Naive thymus-derived CD8-positive, alpha-beta T cell (primary cell): Measurements from ENCODE around the gene SNX22. TPM values are rescaled to one million over a fixed set of nuclear protein-coding genes. Genes with fewer than 3 reads are reported as not detected.

Experiments
- ATAC-seq, 2 donors: fragments of 150-1000 bp; cut with Tn5 transposase in 1 of 2; sonication (Bioruptor Pico), chemical (Tn5 transposase) in 1 of 2; 1 replicate in 1 of 2; 2 replicates in 1 of 2; pipeline ENCODE4 v1.10.0; 2021; ENCODE audit warnings: mild to moderate bottlenecking in 2 of 2, moderate library complexity in 2 of 2
- POLR2A ChIA-PET: fragments of 350-600 bp; sonication (Branson Sonifier 250); formaldehyde crosslinking; loops from one replicate; lab custom pipeline; 2021; ENCODE audit warnings: antibody characterized with exemption; lab: Charles Lee
- DNase-seq, 10 donors: peaks; one replicate each; pipeline versions ENCODE4 v3.0.0 to v3.0.0-alpha.2; 2020 to 2022
- H3K27ac Mint-ChIP-seq, 10 donors: one replicate each; pipeline ENCODE4 v1.8.0; 2020 to 2022; ENCODE audit warnings: mild to moderate bottlenecking in 10 of 10, mixed read lengths in 10 of 10, moderate library complexity in 4 of 10, inconsistent platforms in 1 of 10
- H3K27me3 Mint-ChIP-seq, 5 donors: one replicate each; pipeline ENCODE4 v1.8.0; 2021 to 2022; ENCODE audit warnings: mixed read lengths in 5 of 5
- H3K36me3 Mint-ChIP-seq, 3 donors: one replicate each; pipeline ENCODE4 v1.8.0; 2020 to 2022; ENCODE audit warnings: mixed read lengths in 3 of 3, mild to moderate bottlenecking in 2 of 3, inconsistent platforms in 1 of 3
- H3K4me1 Mint-ChIP-seq, 4 donors: one replicate each; pipeline ENCODE4 v1.8.0; 2021 to 2022; ENCODE audit warnings: mixed read lengths in 4 of 4
- H3K4me3 Mint-ChIP-seq, 10 donors: one replicate each; pipeline ENCODE4 v1.8.0; 2020 to 2022; ENCODE audit warnings: mild to moderate bottlenecking in 10 of 10, mixed read lengths in 10 of 10, moderate library complexity in 6 of 10, inconsistent platforms in 1 of 10
- H3K9me3 Mint-ChIP-seq, 9 donors: one replicate each; pipeline ENCODE4 v1.8.0; 2020 to 2022; ENCODE audit warnings: mixed read lengths in 9 of 9, mild to moderate bottlenecking in 3 of 9, inconsistent platforms in 1 of 9, moderate library complexity in 1 of 9
- polyA plus RNA-seq, 3 donors: library from polyadenylated mRNA; unstranded; fragments of 300-500 nt; fragmentation: Illumina TruSeq; gene quantifications; one replicate each; pipeline ENCODE4 v1.2.3, GENCODE V29; 2021
- total RNA-seq, 8 experiments: library from RNA in 2 of 8; stranded (reverse) in 2 of 8; gene quantifications; one replicate each; pipeline ENCODE4 v1.2.3 and lab custom pipeline; 2021 to 2026

SNX22 gene
- total and polyA plus RNA-seq, 5 experiments from 2014 or later: 0.64 to 4.4 (median 0.99) TPM

- H3K4me1 Mint-ChIP-seq: no peaks in the 10 kb centered on the region
- H3K36me3 Mint-ChIP-seq: peaks cover 10 to 49% (median 19%) of the 10 kb centered on the region in 3 donors
- H3K4me3 Mint-ChIP-seq: no peak overlapping the region
- no peak overlapping the region for H3K27ac Mint-ChIP-seq
- no peak for DNase-seq
- ATAC-seq: no peak
- H3K27me3 Mint-ChIP-seq: no peaks in the 10 kb centered on the region
- no peaks in the 10 kb centered on the region for H3K9me3 Mint-ChIP-seq
- POLR2A ChIA-PET: interaction anchor here (0.5 kb wide), 1 partner anchor 232 kb away, joined by 3 read pairs; no protein-coding TSS in a partner anchor
These were observed 36.1 kb downstream of the SNX22 start for GRCh38 chr15:64187396-64188191.

- no peaks in the 10 kb centered on the region for H3K9me3 Mint-ChIP-seq
- no peaks in the 10 kb centered on the region for H3K27me3 Mint-ChIP-seq
- no peak for ATAC-seq
- no peaks in the 10 kb centered on the region for H3K4me1 Mint-ChIP-seq
- DNase-seq: no peak
- H3K36me3 Mint-ChIP-seq: peaks cover 4 to 62% (median 14%) of the 10 kb centered on the region in 3 donors
- POLR2A ChIA-PET: no interaction called here
- H3K27ac Mint-ChIP-seq: no peak overlapping the region
- no peak overlapping the region for H3K4me3 Mint-ChIP-seq
These were observed 40.7 kb downstream of the SNX22 start for GRCh38 chr15:64191971-64192830.

- Mint-ChIP-seq H3K4me3 (no peak overlapping the region), H3K36me3 (peaks cover 4 to 62% (median 12%) of the 10 kb centered on the region in 3 donors), H3K27ac (no peak overlapping the region), H3K27me3 (no peaks in the 10 kb centered on the region), H3K9me3 (no peaks in the 10 kb centered on the region), H3K4me1 (no peaks in the 10 kb centered on the region)
- no peak for DNase-seq
- ATAC-seq: no peak
- POLR2A ChIA-PET: interaction anchor here (0.7 kb wide), 1 partner anchor 172 kb away, joined by 4 read pairs; no protein-coding TSS in a partner anchor
These were observed 42.4 kb downstream of the SNX22 start for GRCh38 chr15:64193971-64194370.

- DNase-seq: no peak
- no peak for ATAC-seq
- Mint-ChIP-seq H3K27me3 (no peaks in the 10 kb centered on the region), H3K27ac (no peak overlapping the region), H3K4me3 (no peak overlapping the region), H3K9me3 (no peaks in the 10 kb centered on the region), H3K4me1 (no peaks in the 10 kb centered on the region), H3K36me3 (peaks cover 0 to 77% (median 16%) of the 10 kb centered on the region in 3 donors)
- POLR2A ChIA-PET: interaction anchor here (0.6 kb wide), 2 partner anchors 27 to 1390 kb away, joined by 3 read pairs; no protein-coding TSS in a partner anchor
These were observed 45.9 kb downstream of the SNX22 start for GRCh38 chr15:64197425-64197824.

GRCh38 chr15:64205202-64205601 is 53.7 kb downstream of the SNX22 start:
- DNase-seq: no peak
- Mint-ChIP-seq H3K4me1 (peaks cover 0 to 2% (median 0%) of the 10 kb centered on the region in 4 donors), H3K27ac (peak overlapping the region in 1 of 10 donors; percentile 47), H3K36me3 (peaks cover 0 to 61% (median 22%) of the 10 kb centered on the region in 3 donors), H3K27me3 (no peaks in the 10 kb centered on the region), H3K9me3 (no peaks in the 10 kb centered on the region), H3K4me3 (no peak overlapping the region)
- POLR2A ChIA-PET: interaction anchor here (0.5 kb wide), 1 partner anchor 780 kb away, joined by 4 read pairs; no protein-coding TSS in a partner anchor
- no peak for ATAC-seq

Other genes with a start within 250 kb of the SNX22 start
- gene DAPK2, start 105.2 kb upstream of the SNX22 start, total RNA-seq: 1 to 10 TPM; 1.3 to 1.6 TPM
- gene DAPK2, start 105.2 kb upstream of the SNX22 start, polyA plus RNA-seq: 1 to 10 TPM in 2 of 3 donors, under 1 TPM in 1; 0.41 to 4.0 (median 1.1) TPM
- gene CIAO2A, start 57.9 kb upstream of the SNX22 start, total RNA-seq: 10 to 100 TPM; 27.5 to 31.8 TPM
- 10 to 100 TPM; 54.8 to 84.8 (median 64.9) TPM for gene CIAO2A, start 57.9 kb upstream of the SNX22 start, polyA plus RNA-seq
- 100 to 1,000 TPM; 133 to 143 TPM for gene SNX1, start 55.7 kb upstream of the SNX22 start, total RNA-seq
- 10 to 100 TPM; 42.7 to 72.6 (median 54.8) TPM for gene SNX1, start 55.7 kb upstream of the SNX22 start, polyA plus RNA-seq
- gene PPIB, start 11.3 kb downstream of the SNX22 start, total RNA-seq: 100 to 1,000 TPM; 154 to 155 TPM
- gene PPIB, start 11.3 kb downstream of the SNX22 start, polyA plus RNA-seq: 100 to 1,000 TPM; 431 to 581 (median 521) TPM
- 10 to 100 TPM; 24.9 to 25.4 TPM for gene CSNK1G1, start 204.4 kb downstream of the SNX22 start, total RNA-seq
- 10 to 100 TPM; 14.8 to 16.6 (median 16.4) TPM for gene CSNK1G1, start 204.4 kb downstream of the SNX22 start, polyA plus RNA-seq
- gene PCLAF, start 229.7 kb downstream of the SNX22 start, total RNA-seq: 1 to 10 TPM; 1.5 TPM
- under 1 TPM in 2 of 3 donors, not detected in 1; 0.16 to 0.22 TPM for gene PCLAF, start 229.7 kb downstream of the SNX22 start, polyA plus RNA-seq
- gene TRIP4, start 236.1 kb downstream of the SNX22 start, total RNA-seq: 10 to 100 TPM; 25.8 to 27.2 TPM
- gene TRIP4, start 236.1 kb downstream of the SNX22 start, polyA plus RNA-seq: 10 to 100 TPM; 19.7 to 24.3 (median 24.2) TPM